HG03064 (cell line): ENCODE results near the gene BUB1B.

Experiments
- ATAC-seq: cut with Tn5 transposase; IDR thresholded peaks from one replicate; pipeline ENCODE4 v1.9.1; 2021; ENCODE audit warnings: low read depth; ENCODE audit not compliant: unreplicated experiment

The BUB1B gene

DNA sequence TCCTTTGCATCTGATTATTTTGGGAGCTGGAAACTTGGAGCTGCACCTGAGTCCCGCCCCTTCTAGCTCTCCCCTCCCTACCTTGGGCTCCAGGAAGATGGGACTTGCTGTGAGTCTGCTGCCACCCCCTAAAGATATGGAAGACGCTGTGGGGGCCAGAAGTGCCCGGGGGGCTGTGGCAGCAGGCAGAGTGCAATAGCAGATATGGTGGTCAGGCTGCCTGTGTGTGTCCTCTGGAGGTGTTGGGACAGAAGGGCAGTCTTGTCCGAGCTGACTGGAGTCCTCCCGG is 78.5 kb downstream of the BUB1B start:
- no peak for ATAC-seq

GRCh38 chr15:40239693-40240618 is 79.1 kb downstream of the BUB1B start:
- no peak for ATAC-seq

DNA sequence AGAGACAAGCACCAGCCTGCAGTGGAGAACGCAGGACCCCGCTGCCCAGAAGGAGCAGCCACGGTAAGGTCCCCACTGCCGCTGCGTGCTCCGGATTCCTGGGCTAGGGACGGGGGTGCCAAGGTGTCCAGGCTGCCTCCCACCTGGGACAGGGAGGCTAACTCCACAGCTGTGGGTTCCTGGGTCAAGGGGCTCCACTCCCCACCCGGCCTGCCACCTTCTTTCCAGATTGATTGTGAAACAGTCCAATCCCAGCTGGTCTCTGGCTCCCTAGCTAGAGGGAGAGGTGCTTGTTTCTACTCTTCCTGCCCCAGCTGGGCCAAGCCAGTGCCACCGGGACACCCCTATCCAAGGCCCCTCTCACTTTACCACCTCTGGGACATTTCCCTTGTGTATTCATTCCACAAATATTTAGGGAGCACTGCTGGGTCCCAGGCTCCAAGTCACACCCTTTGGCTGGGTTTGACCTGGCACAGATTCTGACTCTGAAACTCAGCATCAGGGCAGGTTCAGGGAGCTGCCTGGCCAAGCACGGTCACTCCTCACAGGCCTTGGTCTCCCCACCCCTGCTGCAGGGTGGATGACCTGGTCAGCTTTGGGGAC is 79.9 kb downstream of the BUB1B start:
- ATAC-seq = no peak

- ATAC-seq = no peak
These were observed 80.7 kb downstream of the BUB1B start for GRCh38 chr15:40241269-40242212.

DNA sequence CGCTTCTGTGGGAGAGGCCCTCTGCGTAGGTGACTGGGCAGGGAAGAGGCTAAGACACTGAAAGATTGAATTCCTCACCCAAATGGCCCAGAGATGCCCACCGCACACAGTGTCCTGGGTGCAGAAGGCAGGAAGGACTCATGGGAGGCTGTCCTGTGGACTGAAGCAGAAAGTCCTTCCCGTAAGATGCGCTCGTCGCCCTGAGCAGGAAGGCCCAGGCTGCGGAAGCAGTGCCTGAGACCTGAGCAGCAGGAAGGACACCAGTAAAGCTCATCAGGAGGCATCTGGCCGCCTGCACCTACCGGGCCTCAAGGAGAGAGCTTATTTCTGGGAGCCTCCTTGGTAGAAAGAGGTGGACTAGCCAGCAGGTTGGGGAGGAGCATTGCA is 81.3 kb downstream of the BUB1B start:
- ATAC-seq = no peak

DNA sequence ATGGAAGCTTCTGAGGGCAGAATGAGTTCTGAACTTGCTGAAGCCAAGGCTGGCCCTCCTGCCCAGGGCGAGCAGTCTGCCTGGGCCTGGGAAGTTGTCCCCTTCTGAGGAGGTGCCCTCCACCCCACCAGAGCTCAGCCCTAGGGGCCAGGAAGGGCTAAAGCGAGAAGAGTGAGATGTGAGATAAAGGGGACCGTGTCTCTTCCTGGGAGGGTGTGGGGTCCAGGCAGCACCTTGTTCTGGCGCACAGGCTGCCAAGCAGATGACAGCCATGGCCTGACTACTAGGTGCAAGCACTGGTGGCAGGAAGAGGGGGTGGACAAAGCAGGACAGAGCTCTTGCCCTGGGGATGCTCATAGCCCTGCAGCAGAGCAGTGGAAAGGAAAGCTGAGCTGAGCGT is 81.7 kb downstream of the BUB1B start:
- no peak for ATAC-seq

DNA sequence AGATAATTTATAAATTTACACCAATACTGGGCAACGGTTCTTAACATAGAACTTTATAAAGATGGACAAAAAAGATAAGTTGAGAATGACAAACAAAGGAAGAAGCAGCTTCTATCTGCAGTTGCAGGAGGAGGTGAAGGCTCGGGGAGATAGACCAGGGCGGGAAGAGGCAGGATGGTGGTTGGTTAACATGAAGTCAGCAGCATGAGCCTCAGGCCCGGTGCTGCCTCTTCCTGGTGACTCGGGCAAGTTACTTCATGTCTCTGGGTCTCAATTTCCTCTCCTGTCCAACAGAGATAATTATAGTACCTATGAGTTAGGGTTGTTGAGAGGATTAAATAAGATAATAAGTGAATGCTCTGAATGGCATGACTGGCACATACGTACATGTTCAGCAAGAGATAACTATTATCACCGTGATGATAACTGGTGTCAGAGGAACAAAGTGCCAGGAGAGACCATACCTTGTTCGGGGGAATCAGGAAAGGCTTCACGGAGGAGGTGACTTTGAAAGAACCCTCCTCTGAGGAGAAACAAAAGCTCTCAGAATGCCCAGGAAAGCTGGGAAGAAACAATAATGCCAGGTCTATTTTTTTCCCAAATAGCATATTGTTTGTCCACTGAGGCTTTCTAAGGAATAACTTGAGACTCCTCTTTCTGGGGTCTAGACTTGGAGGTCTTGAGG is 82.4 kb downstream of the BUB1B start:
- no peak for ATAC-seq

GRCh38 chr15:40244961-40245523 is 84.2 kb downstream of the BUB1B start:
- no peak for ATAC-seq

GRCh38 chr15:40245666-40246450 is 85.0 kb downstream of the BUB1B start:
- ATAC-seq = no peak

GRCh38 chr15:40246496-40247280 is 85.8 kb downstream of the BUB1B start:
- no peak for ATAC-seq

DNA sequence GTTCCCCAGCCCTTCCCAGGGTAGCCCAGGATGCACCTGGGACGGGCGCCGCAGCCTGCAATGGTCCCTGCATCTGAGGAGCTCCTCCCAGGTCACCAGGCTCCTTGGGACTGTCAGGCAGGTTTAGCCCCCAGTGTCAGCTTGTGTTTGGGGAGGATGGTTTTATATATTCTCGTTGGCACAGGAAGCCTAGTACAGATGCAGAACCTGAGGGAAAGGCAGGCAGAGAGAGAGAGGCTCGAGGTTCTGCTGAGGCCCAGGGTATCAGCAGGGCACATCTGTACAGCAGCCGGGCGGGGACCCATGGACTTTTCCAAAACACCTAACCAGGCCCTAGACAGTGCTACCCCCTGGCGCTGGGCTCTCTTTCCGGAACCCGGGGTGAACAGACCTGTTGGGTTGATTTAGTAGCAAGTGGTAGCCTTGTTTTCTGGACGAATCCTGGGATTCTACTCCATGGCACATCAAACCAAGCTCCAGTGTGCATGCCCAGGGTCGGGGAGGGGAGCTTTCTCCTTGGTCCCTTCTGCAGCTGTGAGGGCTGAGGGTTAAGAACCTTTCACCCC is 86.6 kb downstream of the BUB1B start:
- ATAC-seq = no peak

- no peak for ATAC-seq
These were observed 87.3 kb downstream of the BUB1B start for GRCh38 chr15:40248006-40248783.

DNA sequence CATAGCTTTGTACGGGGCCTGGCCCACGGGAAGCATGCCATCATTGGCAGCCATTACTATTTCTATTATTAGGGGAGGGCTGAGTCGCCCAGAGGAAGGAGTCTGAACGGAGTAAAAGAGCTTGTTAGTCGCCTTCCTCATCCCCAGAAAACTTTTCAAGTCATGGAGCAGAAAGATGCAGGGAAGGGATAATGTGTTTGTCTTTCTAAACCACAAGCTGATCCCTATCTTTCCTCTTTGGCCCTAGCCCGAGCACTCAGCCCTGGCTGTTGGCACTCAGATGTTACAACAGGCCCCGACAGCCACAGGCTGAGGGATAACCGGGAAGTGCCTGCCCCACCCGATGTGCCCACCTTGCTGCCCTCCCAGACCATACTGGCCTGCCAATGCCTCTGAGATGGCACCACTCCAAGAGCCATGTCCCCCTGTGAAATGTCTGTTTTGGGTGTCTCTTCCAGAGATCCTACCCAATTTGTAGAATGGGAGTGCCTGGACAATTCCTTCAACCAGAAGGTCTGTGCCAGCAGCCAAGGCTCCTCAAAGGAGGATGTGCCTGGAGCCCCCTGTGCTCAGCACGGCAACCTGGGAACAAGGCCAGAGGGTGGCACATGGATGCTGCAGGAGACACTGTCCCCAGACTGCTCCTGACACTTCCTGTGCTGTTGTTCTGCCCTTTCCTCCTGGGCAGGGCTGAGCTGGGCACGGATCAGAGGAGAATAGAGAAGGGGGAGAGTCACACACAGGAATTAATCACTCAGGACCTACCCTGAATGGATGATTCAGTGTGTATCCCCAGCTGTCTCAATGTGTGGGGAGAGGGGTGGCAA is 88.8 kb downstream of the BUB1B start:
- no peak for ATAC-seq

GRCh38 chr15:40250304-40250656 is 89.4 kb downstream of the BUB1B start:
- ATAC-seq = no peak

DNA sequence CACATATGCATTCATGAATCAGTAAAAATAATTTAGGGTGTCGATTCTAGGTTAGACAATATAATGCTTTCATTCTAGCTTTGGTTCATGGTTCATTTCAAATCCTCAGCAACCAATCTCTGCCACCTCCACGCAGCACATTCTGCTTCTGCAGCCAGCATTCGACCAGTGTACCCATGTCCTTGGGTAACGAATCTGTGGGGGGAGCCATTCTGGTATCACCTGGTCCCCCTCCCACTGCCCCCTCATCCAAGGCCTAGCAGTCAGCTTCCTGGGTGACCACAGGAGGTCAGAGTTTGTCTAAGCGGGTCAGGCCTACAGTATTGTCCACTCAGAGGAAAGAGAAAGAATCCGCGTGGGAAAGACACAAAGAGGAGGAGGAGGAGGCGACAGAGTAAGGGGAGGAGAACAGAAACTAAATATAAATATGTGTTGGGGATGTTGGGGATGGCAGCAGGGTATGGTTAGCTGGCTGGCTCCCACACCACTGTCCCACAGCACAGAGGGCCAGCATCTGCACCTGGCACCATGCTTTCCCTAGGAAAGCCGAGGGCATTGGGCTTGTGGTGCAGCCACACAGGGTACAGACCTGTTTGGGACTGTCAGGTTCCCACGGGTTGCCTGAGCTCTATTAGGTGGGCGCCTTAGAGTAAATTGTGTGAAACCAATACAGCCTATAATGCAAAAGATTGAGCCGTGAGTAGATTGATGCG is 90.1 kb downstream of the BUB1B start:
- no peak for ATAC-seq

DNA sequence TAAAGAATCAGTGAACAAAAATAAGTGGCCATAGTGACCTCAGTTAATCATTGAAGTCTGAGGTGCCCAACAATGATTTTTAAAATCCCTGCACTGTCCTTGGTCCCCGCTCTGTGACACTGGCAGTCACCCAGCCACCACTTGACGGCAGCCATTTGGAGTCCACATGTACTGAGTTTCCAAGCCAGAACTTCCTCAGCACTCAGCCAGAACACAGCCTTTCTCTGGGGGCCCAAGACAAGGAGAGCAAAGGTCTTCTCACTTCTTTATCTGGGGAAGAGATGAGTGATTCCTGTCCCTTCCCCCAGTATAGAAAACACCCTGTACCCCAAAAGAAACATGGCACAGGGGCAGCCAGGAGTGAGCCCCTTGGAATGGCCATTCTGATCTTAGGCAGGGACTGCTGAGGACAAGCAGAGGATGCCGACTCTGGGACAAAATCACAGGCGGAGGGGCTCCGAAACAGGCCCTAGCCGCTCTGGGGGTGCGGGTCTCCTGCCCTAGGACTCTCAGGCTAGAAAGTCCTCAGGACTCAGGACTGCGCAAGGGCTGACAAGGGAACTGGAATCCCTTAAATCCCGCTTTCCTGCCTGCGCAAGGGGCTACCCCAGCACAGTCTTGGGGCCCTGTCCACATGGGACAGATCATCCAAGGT is 90.7 kb downstream of the BUB1B start:
- no peak for ATAC-seq
